Adrenal gland (tissue), 5 donors: ENCODE measurements around the gene PXN.

ENCODE experiments used
- POLR2A ChIP-seq, 2 donors: fragments of 450-650 bp; IDR thresholded peaks; one replicate each; pipeline ENCODE4 v1.6.1; 2017; ENCODE audit warnings: antibody characterized with exemption in 2 of 2, mild to moderate bottlenecking in 2 of 2, moderate library complexity in 1 of 2
- TF ChIP-seq, protein P1 (sequence below), 6 experiments: fragments of 450-650 bp in 4 of 6; fragments of 200-600 bp in 2 of 6; sonication (generic) in 1 of 6; IDR thresholded peaks; 1 replicate in 5 of 6; 2 replicates in 1 of 6; pipeline versions ENCODE4 v1.5.1 to v1.8.0; 2016 to 2021; ENCODE audit warnings: antibody characterized with exemption in 6 of 6, mild to moderate bottlenecking in 2 of 6, moderate library complexity in 1 of 6
- donor health status: DM: no; HTN: no; CAD: no.

DNA sequence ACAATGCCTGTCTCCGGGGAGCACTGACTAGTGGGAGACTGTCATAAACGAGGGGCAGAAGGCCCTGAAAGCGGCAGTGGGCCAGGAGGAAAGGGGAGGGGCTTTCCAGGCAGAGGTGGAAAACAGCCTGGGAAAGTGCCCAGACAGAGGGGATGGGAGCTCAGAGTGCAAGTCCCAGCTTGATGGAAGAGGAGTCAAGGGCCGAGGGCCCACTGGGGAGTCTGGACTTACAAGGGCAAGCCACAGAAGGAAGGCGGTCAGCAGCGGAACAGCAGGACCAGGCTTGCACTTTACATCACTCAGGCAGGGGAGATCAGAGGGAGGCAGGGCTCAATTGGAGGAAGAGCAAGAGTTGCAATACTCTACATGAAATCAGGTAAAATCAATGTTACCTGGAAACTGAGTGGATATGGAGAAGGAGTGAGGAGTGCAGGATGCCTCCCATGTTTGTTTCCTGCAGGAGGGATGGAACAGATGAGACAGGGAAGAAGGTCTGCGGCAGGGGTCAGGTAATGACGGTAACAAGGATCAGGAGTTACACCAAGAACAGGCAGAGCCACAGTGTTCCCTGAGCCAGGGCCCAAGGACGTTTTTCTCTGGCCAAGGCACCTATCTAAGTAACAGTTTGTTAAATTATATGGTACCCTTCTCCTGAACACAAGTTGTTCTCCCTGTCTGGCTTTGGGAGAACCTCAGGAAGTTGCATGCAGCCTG, 23.8 kb downstream of the PXN start:
- TF ChIP-seq, protein P1, sequence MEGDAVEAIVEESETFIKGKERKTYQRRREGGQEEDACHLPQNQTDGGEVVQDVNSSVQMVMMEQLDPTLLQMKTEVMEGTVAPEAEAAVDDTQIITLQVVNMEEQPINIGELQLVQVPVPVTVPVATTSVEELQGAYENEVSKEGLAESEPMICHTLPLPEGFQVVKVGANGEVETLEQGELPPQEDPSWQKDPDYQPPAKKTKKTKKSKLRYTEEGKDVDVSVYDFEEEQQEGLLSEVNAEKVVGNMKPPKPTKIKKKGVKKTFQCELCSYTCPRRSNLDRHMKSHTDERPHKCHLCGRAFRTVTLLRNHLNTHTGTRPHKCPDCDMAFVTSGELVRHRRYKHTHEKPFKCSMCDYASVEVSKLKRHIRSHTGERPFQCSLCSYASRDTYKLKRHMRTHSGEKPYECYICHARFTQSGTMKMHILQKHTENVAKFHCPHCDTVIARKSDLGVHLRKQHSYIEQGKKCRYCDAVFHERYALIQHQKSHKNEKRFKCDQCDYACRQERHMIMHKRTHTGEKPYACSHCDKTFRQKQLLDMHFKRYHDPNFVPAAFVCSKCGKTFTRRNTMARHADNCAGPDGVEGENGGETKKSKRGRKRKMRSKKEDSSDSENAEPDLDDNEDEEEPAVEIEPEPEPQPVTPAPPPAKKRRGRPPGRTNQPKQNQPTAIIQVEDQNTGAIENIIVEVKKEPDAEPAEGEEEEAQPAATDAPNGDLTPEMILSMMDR (IDR thresholded peaks at IDR 0.05), result no peak
- TF ChIP-seq POLR2A (IDR thresholded peaks at IDR 0.05), result no peak
